Heart right ventricle (tissue), 16 donors: ENCODE measurements around the gene DNTTIP2. TPM values are rescaled to one million over a fixed set of nuclear protein-coding genes. Genes with fewer than 3 reads are reported as not detected.
"Not testable (repeated sequence)": the region's sequence is repeated elsewhere in the genome, so short reads cannot be mapped to it uniquely, and the experiment has no call there.

Experiments used
- ATAC-seq, 8 donors: fragments of 200-7000 bp; cut with Tn5 transposase; one replicate each; pipeline ENCODE4 v1.9.1; 2020; ENCODE audit warnings: mild to moderate bottlenecking in 8 of 8, moderate library complexity in 8 of 8, moderate number of reproducible peaks in 1 of 8
- DNase-seq, 2 donors: peaks; one replicate each; pipeline ENCODE4 v3.0.0-alpha.2; 2020
- H3K27ac ChIP-seq, 10 donors: fragments of 200-600 bp; sonication (generic) in 2 of 10; one replicate each; pipeline versions ENCODE4 v1.5.0 to v1.8.0; 2020 to 2022; ENCODE audit warnings: mild to moderate bottlenecking in 3 of 10
- H3K27me3 ChIP-seq, 7 donors: fragments of 200-600 bp; one replicate each; pipeline ENCODE4 v1.8.0; 2021 to 2022; ENCODE audit warnings: mild to moderate bottlenecking in 2 of 7
- H3K36me3 ChIP-seq, 9 donors: fragments of 200-600 bp; sonication (generic) in 1 of 9; one replicate each; pipeline versions ENCODE4 v1.5.0 to v1.8.0; 2020 to 2022; ENCODE audit warnings: mild to moderate bottlenecking in 2 of 9
- H3K4me1 ChIP-seq, 9 donors: fragments of 200-600 bp; sonication (generic) in 1 of 9; one replicate each; pipeline versions ENCODE4 v1.5.0 to v1.8.0; 2020 to 2022; ENCODE audit warnings: mild to moderate bottlenecking in 4 of 9
- H3K4me3 ChIP-seq, 10 donors: fragments of 200-600 bp; sonication (generic) in 2 of 10; one replicate each; pipeline versions ENCODE4 v1.5.0 to v1.8.0; 2020 to 2022; ENCODE audit warnings: mild to moderate bottlenecking in 7 of 10, moderate library complexity in 2 of 10
- H3K9me3 ChIP-seq, 11 donors: fragments of 200-600 bp in 10 of 11; sonication (generic) in 2 of 11; one replicate each; pipeline versions ENCODE4 v1.5.0 to v1.8.0; 2013 to 2022; ENCODE audit warnings: mild to moderate bottlenecking in 2 of 11, control low read depth in 1 of 11, moderate library complexity in 1 of 11
- WGBS, 2 donors: extraction: QIAGEN DNeasy Blood & Tissue Kit; methylation state at CpG; one replicate each; pipeline ENCODE4 v1.1.7; 2013; ENCODE audit warnings: inconsistent platforms in 1 of 2; 5-methylcytosine and 5-hydroxymethylcytosine counted together
- intact Hi-C, 10 donors: fragments of 100-400 bp; cut with DNase I; formaldehyde crosslinking; loops; one replicate each; pipeline versions ENCODE4 v1.11.1 to v1.14.2; 2022
- polyA plus RNA-seq, 2 donors: library from polyadenylated mRNA; stranded (reverse); fragments of 200-250 nt; gene quantifications; one replicate each; pipeline ENCODE4 v1.2.3, GENCODE V29; 2013
- total RNA-seq, 10 donors: library from RNA; stranded (reverse); fragmentation: NEBNext Ultra II Directional in 3 of 10; extraction: Animal tissue kit (Norgen Biotek cat#: 25700) in 3 of 10; gene quantifications; one replicate each; pipeline versions ENCODE4 v1.2.1 to v1.2.4, GENCODE V29; 2021 to 2023
- TF ChIP-seq, protein P1 (sequence below), 9 donors: fragments of 200-600 bp; sonication (generic) in 2 of 9; IDR thresholded peaks; one replicate each; pipeline versions ENCODE4 v1.5.0 to v1.8.0; 2021 to 2022; ENCODE audit warnings: antibody characterized with exemption in 9 of 9, mild to moderate bottlenecking in 5 of 9, moderate library complexity in 1 of 9
- donor health status: Arrhythmogenic right ventricular cardiomyopathy.
- donor health status: ischemic (EF 13 %, LVEDD 7.1; RV severe dilation, severe dysfunction).
- donor health status: healthy with polysubstance abuse.
- donor health status: DM: no; HTN: yes; CAD: no.
- donor health status: DM: no; HTN: no; CAD: no.
- donor health status: ischemic (EF 25% LVEDD 6.9; RV normal size, moderate dysfunction).
- donor health status: ischemic (EF 25% LVEDD 5.7; RV mildly dilated, moderate dysfunction).
- donor health status: healthy.
- donor health status: DM: yes; HTN: yes; CAD: no.
- donor health status: Ischemic cardiomyopathy.
- donor health status: ischemic (EF 35%, LVEDD 5.7; RV mildly dilated, moderate dysfunction).
- donor health status: nonischemic (EF 11% LVEDD 7.7; RV severe dilation, severe dysfunction).
- donor health status: DM: yes; HTN: yes; CAD: no.
- donor health status: PGD.
- donor health status: ischemic (EF 29% LVEDD 5.4; RV normal size, mild dysfunction).
- donor health status: nonischemic (EF 23%, LVEDD 6.1; RV moderate dilation, normal function).

DNTTIP2 gene
- total and polyA plus RNA-seq, 12 donors = 33.9 to 64.7 (median 41.7) TPM

DNA sequence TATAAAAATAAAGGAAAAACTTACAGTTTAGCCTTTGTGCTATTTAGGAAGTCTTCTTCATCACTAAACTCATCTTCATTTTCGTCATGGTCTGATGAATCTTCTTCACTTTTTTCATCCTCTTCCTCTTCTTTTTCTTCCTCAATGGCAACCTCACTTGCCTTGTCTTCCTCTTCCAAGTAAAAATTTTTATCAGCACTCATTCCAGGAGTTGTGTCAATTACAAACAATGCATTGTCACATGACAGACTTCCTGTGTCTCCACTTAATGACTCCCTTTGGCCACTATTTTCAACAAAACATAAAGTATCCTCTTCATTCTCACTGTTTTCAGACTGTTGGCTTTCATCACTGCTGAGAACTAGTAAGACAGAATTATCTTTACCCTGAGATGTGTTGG lies 2.8 kb downstream of the DNTTIP2 start:
- no peak for DNase-seq
- Histone ChIP-seq H3K4me1 (peaks cover 0 to 36% (median 35%) of the 10 kb centered on the region in 9 donors), H3K27ac (no peak overlapping the region), H3K4me3 (no peak overlapping the region), H3K36me3 (peaks cover 0 to 67% (median 46%) of the 10 kb centered on the region in 9 donors), H3K9me3 (no peaks in the 10 kb centered on the region), H3K27me3 (no peaks in the 10 kb centered on the region)
- 75 to 86% methylated on average over 1 of the region's 1 CpG for WGBS, 2 donors
- intact Hi-C loops = loop anchor here in 1 of 10 donors (10.0 kb wide), 1 partner anchor 1041 kb away; the partner anchor contains the start of gene RPL5
- no peak for ATAC-seq
- TF ChIP-seq, protein P1, sequence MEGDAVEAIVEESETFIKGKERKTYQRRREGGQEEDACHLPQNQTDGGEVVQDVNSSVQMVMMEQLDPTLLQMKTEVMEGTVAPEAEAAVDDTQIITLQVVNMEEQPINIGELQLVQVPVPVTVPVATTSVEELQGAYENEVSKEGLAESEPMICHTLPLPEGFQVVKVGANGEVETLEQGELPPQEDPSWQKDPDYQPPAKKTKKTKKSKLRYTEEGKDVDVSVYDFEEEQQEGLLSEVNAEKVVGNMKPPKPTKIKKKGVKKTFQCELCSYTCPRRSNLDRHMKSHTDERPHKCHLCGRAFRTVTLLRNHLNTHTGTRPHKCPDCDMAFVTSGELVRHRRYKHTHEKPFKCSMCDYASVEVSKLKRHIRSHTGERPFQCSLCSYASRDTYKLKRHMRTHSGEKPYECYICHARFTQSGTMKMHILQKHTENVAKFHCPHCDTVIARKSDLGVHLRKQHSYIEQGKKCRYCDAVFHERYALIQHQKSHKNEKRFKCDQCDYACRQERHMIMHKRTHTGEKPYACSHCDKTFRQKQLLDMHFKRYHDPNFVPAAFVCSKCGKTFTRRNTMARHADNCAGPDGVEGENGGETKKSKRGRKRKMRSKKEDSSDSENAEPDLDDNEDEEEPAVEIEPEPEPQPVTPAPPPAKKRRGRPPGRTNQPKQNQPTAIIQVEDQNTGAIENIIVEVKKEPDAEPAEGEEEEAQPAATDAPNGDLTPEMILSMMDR (IDR thresholded peaks at IDR 0.05) = no peak

DNA sequence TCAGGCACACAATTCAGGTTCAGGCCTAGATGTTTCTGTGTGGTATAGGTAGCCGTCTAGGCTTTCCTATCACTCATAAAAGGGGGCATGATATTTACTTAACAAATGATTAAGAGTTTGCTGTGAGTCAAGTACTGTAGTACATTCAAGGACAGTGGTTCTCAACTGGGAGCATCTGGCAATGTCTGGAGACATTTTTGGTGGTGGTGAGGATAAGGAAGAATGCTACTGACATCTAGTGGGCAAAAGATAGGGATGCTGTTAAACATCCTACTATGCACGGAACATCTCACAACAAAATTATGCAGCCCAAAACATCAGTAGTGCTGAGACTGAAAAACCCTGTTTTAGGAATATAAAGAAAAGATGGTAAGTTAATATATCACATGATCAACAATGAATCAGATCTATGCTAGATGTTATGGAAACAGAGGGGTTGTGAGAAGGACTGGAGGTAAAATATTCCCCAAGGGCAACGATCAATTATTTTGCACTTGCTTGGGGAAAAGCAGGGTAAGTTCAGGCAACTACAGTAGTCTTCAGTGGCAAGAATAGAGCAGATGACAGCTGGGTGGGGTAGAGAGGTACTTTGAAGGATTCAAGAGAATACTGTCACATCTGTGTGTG lies 4.9 kb downstream of the DNTTIP2 start:
- peaks cover 0 to 88% (median 65%) of the 10 kb centered on the region in 9 donors for H3K36me3 ChIP-seq
- 69 to 75% methylated on average over 3 of the region's 3 CpGs for WGBS, 2 donors
- no peak overlapping the region for H3K27ac ChIP-seq
- TF ChIP-seq, protein P1 (IDR thresholded peaks at IDR 0.05) = peak in 7 of 9 donors; percentile 38 to 56 (median 50)
- ATAC-seq (no peak), DNase-seq (no peak)
- H3K27me3 ChIP-seq = no peaks in the 10 kb centered on the region
- intact Hi-C loops = loop anchor here in 1 of 10 donors (10.0 kb wide), 1 partner anchor 1039 kb away; the partner anchor contains the start of gene RPL5
- H3K9me3 ChIP-seq = no peaks in the 10 kb centered on the region
- H3K4me1 ChIP-seq = peaks cover 0 to 30% (median 27%) of the 10 kb centered on the region in 9 donors
- H3K4me3 ChIP-seq = no peak overlapping the region

DNA sequence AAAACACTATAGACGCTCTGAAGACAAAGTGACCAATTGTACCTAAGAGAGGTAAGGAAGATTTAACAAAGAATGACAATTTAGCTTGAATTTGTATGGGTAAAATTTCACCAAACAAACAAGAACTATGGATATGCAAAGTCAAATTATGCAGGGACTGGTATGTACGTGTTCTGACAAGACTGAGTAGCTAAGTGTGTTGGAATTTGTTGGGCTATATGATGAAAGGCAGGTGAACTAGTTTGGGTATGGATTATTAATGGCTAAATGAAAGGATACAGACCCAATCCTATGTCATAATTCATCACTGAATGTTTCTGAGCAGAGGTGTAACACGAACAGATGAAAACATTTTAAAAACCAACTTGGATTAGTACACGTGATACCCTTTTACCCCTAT lies 7.6 kb downstream of the DNTTIP2 start:
- Histone ChIP-seq H3K36me3 (peaks cover 0 to 92% (median 64%) of the 10 kb centered on the region in 9 donors), H3K27ac (no peak overlapping the region), H3K4me1 (peaks cover 0 to 9% (median 6%) of the 10 kb centered on the region in 9 donors), H3K4me3 (no peak overlapping the region), H3K9me3 (no peaks in the 10 kb centered on the region), H3K27me3 (no peaks in the 10 kb centered on the region)
- WGBS, 2 donors = 79 to 80% methylated on average over 4 of the region's 4 CpGs
- intact Hi-C loops = loop anchor here in 1 of 10 donors (10.0 kb wide), 1 partner anchor 1037 kb away; the partner anchor contains the start of gene RPL5
- ATAC-seq = no peak
- no peak for DNase-seq
- TF ChIP-seq, protein P1 (IDR thresholded peaks at IDR 0.05) = no peak

DNA sequence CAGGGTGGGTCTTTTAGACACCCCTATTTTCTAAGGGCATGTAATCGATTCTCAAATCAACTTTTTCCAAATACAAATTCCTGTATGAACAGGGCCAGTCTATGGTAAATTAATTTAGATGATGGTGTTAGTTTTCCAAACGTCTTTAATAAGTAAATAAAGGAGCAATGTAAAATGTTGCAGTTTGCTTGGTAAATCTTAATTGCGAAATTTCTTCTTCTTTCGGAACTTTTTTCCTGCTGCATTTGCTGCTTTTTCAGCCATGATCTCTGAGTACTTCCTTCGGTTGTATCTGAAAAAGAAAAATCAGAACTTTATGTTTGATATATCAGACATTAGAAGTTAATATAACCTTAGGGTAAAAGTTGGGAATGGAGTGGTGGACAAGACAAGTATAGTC lies 9.4 kb downstream of the DNTTIP2 start:
- 94 to 95% methylated on average over 5 of the region's 5 CpGs for WGBS, 2 donors
- Histone ChIP-seq H3K27me3 (no peaks in the 10 kb centered on the region), H3K36me3 (peaks cover 0 to 75% (median 51%) of the 10 kb centered on the region in 9 donors), H3K27ac (no peak overlapping the region), H3K4me3 (no peak overlapping the region), H3K4me1 (no peaks in the 10 kb centered on the region), H3K9me3 (no peaks in the 10 kb centered on the region)
- TF ChIP-seq, protein P1 (IDR thresholded peaks at IDR 0.05) = no peak
- ATAC-seq (no peak), DNase-seq (no peak)
- intact Hi-C loops = loop anchor here in 1 of 10 donors (10.0 kb wide), 1 partner anchor 1035 kb away; the partner anchor contains the start of gene RPL5

DNA sequence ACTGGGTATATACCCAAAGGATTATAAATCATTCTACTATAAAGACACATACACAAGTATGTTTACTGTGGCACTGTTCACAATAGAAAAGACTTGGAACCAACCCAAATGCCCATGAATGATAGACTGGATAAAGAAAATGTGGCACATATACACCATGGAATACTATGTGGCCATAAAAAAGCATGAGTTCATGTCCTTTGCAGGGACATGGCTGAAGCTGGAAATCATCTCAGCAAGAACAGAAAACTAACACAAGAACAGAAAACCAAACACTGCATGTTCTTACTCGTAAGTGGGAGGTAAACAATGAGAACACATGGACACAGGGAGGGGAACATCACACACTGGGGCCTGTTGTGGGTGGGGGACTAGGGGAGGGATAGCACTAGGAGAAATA lies 10.5 kb downstream of the DNTTIP2 start:
- H3K4me1 ChIP-seq, ATAC-seq, DNase-seq, H3K4me3 ChIP-seq, intact Hi-C loops, H3K9me3 ChIP-seq, H3K27me3 ChIP-seq, H3K27ac ChIP-seq: not testable (repeated sequence)
- H3K36me3 ChIP-seq = peaks cover 0 to 63% (median 41%) of the 10 kb centered on the region in 9 donors
- 98 to 100% methylated on average over 1 of the region's 1 CpG for WGBS, 2 donors
